ENCODE data around the gene APOBEC3A. TPM values are rescaled to one million over a fixed set of nuclear protein-coding genes. Genes with fewer than 3 reads are reported as not detected.
A peak's percentile ranks its signal among the peaks of the same experiment; 100 is the strongest.

Gene APOBEC3A
- total RNA-seq, 1 experiment from 2014 or later, result not detected

GRCh38 chr22:38936562-38936961, 20.8 kb upstream of the APOBEC3A start (continued):
- TF ChIP-seq ZNF281 (CRISPR knock-in tag; IDR thresholded peaks at IDR 0.05) (no peak), FOXP4 (CRISPR knock-in tag; IDR thresholded peaks at IDR 0.05) (no peak), IRF2 (CRISPR knock-in tag; IDR thresholded peaks at IDR 0.05; ENCODE audit: borderline replicate concordance, low read depth) (no peak), ZNF423 (CRISPR knock-in tag; IDR thresholded peaks at IDR 0.05) (no peak), IRF1 (CRISPR knock-in tag; IDR thresholded peaks at IDR 0.05) (no peak)

- no peak for TF ChIP-seq ARID4B (CRISPR knock-in tag; IDR thresholded peaks at IDR 0.05; ENCODE audit: borderline replicate concordance)
- TF ChIP-seq ETV6 (CRISPR knock-in tag; IDR thresholded peaks at IDR 0.05), result no peak
- no peak for TF ChIP-seq SMAD3 (CRISPR knock-in tag; IDR thresholded peaks at IDR 0.05; ENCODE audit: borderline replicate concordance)
- TF ChIP-seq ELF4 (CRISPR knock-in tag; IDR thresholded peaks at IDR 0.05; ENCODE audit: low read depth), result no peak
- H3K36me3 Mint-ChIP-seq, result no peaks in the 10 kb centered on the region
- DNase-seq (ENCODE audit: low spot score), result no peak
- peaks cover 1% of the 10 kb centered on the region; the same call in 1 of the 2 replicates for H3K27me3 Mint-ChIP-seq (ENCODE audit: low read depth)
- ATAC-seq, result no peak
- no peak overlapping the region for H3K27ac Mint-ChIP-seq
- ChIA-PET CTCF (interaction anchor here (1.6 kb wide), 1 partner anchor 10 kb away, joined by 10 read pairs; no protein-coding TSS in a partner anchor), POLR2A (no interaction called here)
- no peak overlapping the region for H3K4me3 Mint-ChIP-seq
- H3K4me1 Mint-ChIP-seq, result 0 out of 2 replicates have a peak, but pooled peaks cover 3% of the 10 kb centered on the region
- peaks cover 8% of the 10 kb centered on the region for H3K9me3 Mint-ChIP-seq
These were observed 20.4 kb upstream of the APOBEC3A start for GRCh38 chr22:38937036-38937435.

- Mint-ChIP-seq H3K4me3 (no peak overlapping the region), H3K4me1 (0 out of 2 replicates have a peak, but pooled peaks cover 3% of the 10 kb centered on the region), H3K36me3 (no peaks in the 10 kb centered on the region), H3K9me3 (peaks cover 3% of the 10 kb centered on the region; the same call in 1 of the 2 replicates), H3K27me3 (ENCODE audit: low read depth) (peaks cover 5% of the 10 kb centered on the region; the same call in 1 of the 2 replicates), H3K27ac (no peak overlapping the region)
- TF ChIP-seq NFE2L1 (CRISPR knock-in tag; IDR thresholded peaks at IDR 0.05) (0 out of 2 replicates have a peak, but pooled peaks have one; percentile 49), ZBTB43 (CRISPR knock-in tag; IDR thresholded peaks at IDR 0.05) (peak; percentile 87; the same call in 1 of the 2 replicates), CREM (CRISPR knock-in tag; IDR thresholded peaks at IDR 0.05) (no peak)
- ChIA-PET POLR2A (no interaction called here), CTCF (interaction anchor here (1.8 kb wide), 1 partner anchor 67 kb away, joined by 4 read pairs; no protein-coding TSS in a partner anchor)
- DNase-seq (ENCODE audit: low spot score) (no peak), ATAC-seq (no peak)
These were observed 19.9 kb upstream of the APOBEC3A start for GRCh38 chr22:38937541-38937940.
